Tibial artery (tissue), 4 donors: Measurements from ENCODE around the gene PTPRS.
"Not testable (repeated sequence)": the region's sequence is repeated elsewhere in the genome, so short reads cannot be mapped to it uniquely, and the experiment has no call there.

Source experiments
- DNase-seq, 2 donors: peaks; one replicate each; pipeline ENCODE4 v3.0.0-alpha.2; 2019
- H3K27ac ChIP-seq, 2 donors: fragments of 200-600 bp; sonication (generic) in 1 of 2; 1 replicate in 1 of 2; 2 replicates in 1 of 2; pipeline ENCODE4 v1.5.1; 2018 to 2019; ENCODE audit warnings: mild to moderate bottlenecking in 1 of 2
- H3K27me3 ChIP-seq, 2 donors: fragments of 200-600 bp; sonication (generic) in 1 of 2; one replicate each; pipeline versions ENCODE4 v1.5.1 to v1.6.0; 2016 to 2019
- H3K36me3 ChIP-seq, 3 donors: fragments of 200-600 bp; sonication (generic) in 2 of 3; one replicate each; pipeline ENCODE4 v1.5.1; 2016 to 2019; ENCODE audit warnings: mild to moderate bottlenecking in 2 of 3
- H3K4me1 ChIP-seq, 4 donors: fragments of 200-600 bp; sonication (generic) in 2 of 4; 1 replicate in 3 of 4; 2 replicates in 1 of 4; pipeline ENCODE4 v1.5.1; 2016 to 2019
- H3K4me3 ChIP-seq, 2 donors: fragments of 200-600 bp; sonication (generic) in 1 of 2; 1 replicate in 1 of 2; 2 replicates in 1 of 2; pipeline ENCODE4 v1.5.1; 2018 to 2019; ENCODE audit warnings: mild to moderate bottlenecking in 2 of 2
- H3K9me3 ChIP-seq, 3 donors: fragments of 200-600 bp; sonication (generic) in 1 of 3; one replicate each; pipeline ENCODE4 v1.5.1; 2016 to 2019
- CTCF ChIP-seq, 2 experiments: fragments of 200-600 bp in 1 of 2; fragments of 450-650 bp in 1 of 2; IDR thresholded peaks; one replicate each; pipeline ENCODE4 v1.5.1; 2017 to 2019; ENCODE audit warnings: antibody characterized with exemption in 2 of 2, mild to moderate bottlenecking in 1 of 2, moderate library complexity in 1 of 2
- intact Hi-C: fragments of 100-400 bp; cut with DNase I; formaldehyde crosslinking; loops from one replicate; pipeline ENCODE4 v1.15.0; 2023; ENCODE audit warnings: low total_unique reads

Gene PTPRS

DNA sequence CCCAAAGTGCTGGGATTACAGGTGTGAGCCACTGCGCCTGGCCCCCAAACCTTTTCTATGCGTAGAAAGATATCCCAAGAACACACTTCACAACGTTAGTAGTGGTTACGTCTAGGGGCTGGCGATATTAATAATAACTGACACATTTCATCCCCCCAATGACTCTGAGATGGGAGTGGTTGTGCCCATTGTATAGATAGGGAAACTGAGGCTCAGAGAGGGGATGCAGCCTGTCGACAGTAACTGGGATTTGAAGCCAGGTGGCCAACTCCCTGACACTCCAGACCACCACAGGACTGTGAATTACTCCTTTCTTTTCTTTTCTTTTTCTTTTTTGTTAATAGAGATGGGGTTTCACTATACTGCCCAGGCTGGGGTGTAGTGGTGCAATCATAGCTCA is 25.3 kb upstream of the PTPRS start:
- H3K27ac ChIP-seq: no peak overlapping the region
- DNase-seq: no peak
- peaks cover 0 to 53% of the 10 kb centered on the region in 2 donors for H3K27me3 ChIP-seq
- H3K9me3 ChIP-seq: no peaks in the 10 kb centered on the region
- no peaks in the 10 kb centered on the region for H3K36me3 ChIP-seq
- intact Hi-C loops: no loop called here
- no peaks in the 10 kb centered on the region for H3K4me1 ChIP-seq
- no peak for TF ChIP-seq CTCF (IDR thresholded peaks at IDR 0.05)
- H3K4me3 ChIP-seq: no peak overlapping the region

- no peak for DNase-seq
- no peak overlapping the region for H3K27ac ChIP-seq
- TF ChIP-seq CTCF (IDR thresholded peaks at IDR 0.05): no peak
- H3K36me3 ChIP-seq: no peaks in the 10 kb centered on the region
- intact Hi-C loops: no loop called here
- H3K4me1 ChIP-seq: no peaks in the 10 kb centered on the region
- no peak overlapping the region for H3K4me3 ChIP-seq
- peaks cover 0 to 61% of the 10 kb centered on the region in 2 donors for H3K27me3 ChIP-seq
- H3K9me3 ChIP-seq: no peaks in the 10 kb centered on the region
These were observed 24.1 kb upstream of the PTPRS start for GRCh38 chr19:5364674-5365073.

DNA sequence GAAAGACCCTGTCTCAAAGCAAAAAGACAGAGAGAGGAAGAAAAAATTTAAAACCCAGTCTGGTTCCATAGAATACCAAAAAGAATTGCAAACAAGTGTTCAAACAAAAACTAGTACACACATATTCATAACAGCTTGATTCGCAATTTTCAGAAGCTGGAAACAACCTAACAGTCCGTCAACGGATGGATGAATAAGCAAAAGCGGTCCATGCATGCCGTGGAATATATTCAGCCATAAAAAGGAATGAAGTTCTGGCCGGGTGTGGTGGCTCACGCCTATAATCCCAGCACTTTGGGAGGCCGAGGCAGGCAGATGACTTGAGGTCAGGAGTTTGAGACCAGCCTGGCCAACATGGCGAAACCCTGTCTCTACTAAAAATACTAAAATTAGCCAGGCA is 21.2 kb upstream of the PTPRS start:
- intact Hi-C loops, DNase-seq, H3K4me1 ChIP-seq, H3K4me3 ChIP-seq, H3K36me3 ChIP-seq, H3K9me3 ChIP-seq, H3K27ac ChIP-seq: not testable (repeated sequence)
- peaks cover 0 to 70% of the 10 kb centered on the region in 2 donors for H3K27me3 ChIP-seq

DNA sequence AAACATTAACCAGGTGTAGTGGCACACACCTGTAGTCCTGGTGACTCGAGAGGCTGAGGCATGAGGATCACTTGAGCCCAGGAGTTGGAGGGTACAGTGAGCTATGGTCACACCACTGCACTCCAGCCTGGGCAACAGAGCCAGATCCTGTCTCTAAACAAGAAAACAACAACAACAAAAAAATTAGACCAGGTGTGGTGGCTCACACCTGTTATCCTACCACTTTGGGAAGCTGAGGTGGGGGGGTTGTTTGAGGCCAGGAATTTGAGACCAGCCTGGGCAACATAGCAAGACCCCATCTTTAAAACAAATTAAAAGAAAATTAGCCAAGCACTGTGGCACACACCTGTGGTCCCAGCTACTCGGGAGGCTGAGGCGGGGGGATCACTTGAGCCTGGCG is 20.8 kb upstream of the PTPRS start:
- no peak overlapping the region for H3K27ac ChIP-seq
- H3K4me1 ChIP-seq: no peaks in the 10 kb centered on the region
- H3K9me3 ChIP-seq: no peaks in the 10 kb centered on the region
- intact Hi-C loops: no loop called here
- H3K27me3 ChIP-seq: peaks cover 0 to 68% of the 10 kb centered on the region in 2 donors
- no peaks in the 10 kb centered on the region for H3K36me3 ChIP-seq
- no peak overlapping the region for H3K4me3 ChIP-seq
- no peak for TF ChIP-seq CTCF (IDR thresholded peaks at IDR 0.05)
- DNase-seq: no peak

- Histone ChIP-seq H3K4me1 (no peaks in the 10 kb centered on the region), H3K4me3 (no peak overlapping the region), H3K27ac (no peak overlapping the region), H3K9me3 (no peaks in the 10 kb centered on the region), H3K36me3 (no peaks in the 10 kb centered on the region), H3K27me3 (peaks cover 0 to 76% of the 10 kb centered on the region in 2 donors)
- intact Hi-C loops: no loop called here
- no peak for DNase-seq
- no peak for TF ChIP-seq CTCF (IDR thresholded peaks at IDR 0.05)
These were observed 19.6 kb upstream of the PTPRS start for GRCh38 chr19:5360003-5360780.

DNA sequence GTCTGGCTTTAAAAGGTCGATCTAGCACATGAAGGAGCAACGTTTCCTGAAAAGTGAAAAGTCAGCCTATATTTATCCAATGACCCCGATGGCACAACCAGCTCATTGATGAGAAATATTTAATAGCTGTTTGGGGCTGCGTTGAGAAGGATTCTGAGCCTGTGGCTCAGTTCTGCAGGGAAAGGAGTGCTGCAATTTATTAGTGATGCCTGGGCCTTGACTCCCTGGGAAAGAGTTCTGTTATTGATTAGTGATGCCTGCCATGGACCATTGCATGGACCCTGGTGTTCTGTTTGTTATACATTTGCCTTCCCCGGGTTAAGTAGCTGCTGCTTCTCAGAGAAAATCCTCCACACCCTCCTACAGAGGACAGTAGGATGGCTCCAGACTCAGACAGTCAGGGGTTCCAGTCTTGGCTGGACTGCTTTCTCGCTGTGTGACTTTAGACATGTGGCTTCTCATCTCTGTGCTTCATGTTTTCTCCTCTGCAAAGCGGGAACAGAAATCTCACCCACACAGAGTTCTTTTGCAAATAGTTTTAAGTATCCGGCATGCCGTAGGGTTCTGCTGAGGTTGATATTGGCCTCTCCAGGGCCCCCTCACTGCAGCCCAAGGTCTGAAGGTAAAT is 17.7 kb upstream of the PTPRS start:
- Histone ChIP-seq H3K27ac (no peak overlapping the region), H3K4me3 (no peak overlapping the region), H3K27me3 (peaks cover 0 to 79% of the 10 kb centered on the region in 2 donors), H3K36me3 (no peaks in the 10 kb centered on the region), H3K9me3 (no peaks in the 10 kb centered on the region), H3K4me1 (no peaks in the 10 kb centered on the region)
- DNase-seq: no peak
- TF ChIP-seq CTCF (IDR thresholded peaks at IDR 0.05): no peak
- intact Hi-C loops: no loop called here
